RWPE2 (cell line): Measurements from ENCODE around the gene TMEM132D.

ENCODE experiments used
- ATAC-seq: fragments of 200-7000 bp; cut with Tn5 transposase; 3 replicates; pipeline ENCODE4 v1.9.1; 2021; ENCODE audit warnings: low read depth
- DNase-seq: peaks from one replicate; pipeline ENCODE4 v3.0.0-alpha.2; 2020; ENCODE audit warnings: low spot score
- H3K27ac ChIP-seq: fragments of 450-650 bp; 2 replicates; pipeline ENCODE4 v1.5.1; 2017; ENCODE audit warnings: mild to moderate bottlenecking; ENCODE audit not compliant: poor library complexity, severe bottlenecking
- H3K27me3 ChIP-seq: fragments of 250-450 bp; sonication (Bioruptor Pico); 2 replicates; pipeline ENCODE4 v1.5.1; 2021; ENCODE audit warnings: mild to moderate bottlenecking, moderate library complexity; ENCODE audit not compliant: insufficient read depth, poor library complexity, severe bottlenecking
- H3K36me3 ChIP-seq: fragments of 250-450 bp; sonication (Bioruptor Pico); 2 replicates; pipeline ENCODE4 v1.5.1; 2020; ENCODE audit warnings: low read depth, mild to moderate bottlenecking, moderate library complexity
- H3K4me1 ChIP-seq: fragments of 250-450 bp; sonication (Bioruptor Pico); 2 replicates; pipeline ENCODE4 v1.5.1; 2021; ENCODE audit warnings: mild to moderate bottlenecking, moderate library complexity; ENCODE audit not compliant: insufficient read depth, poor library complexity, severe bottlenecking
- H3K4me3 ChIP-seq: fragments of 250-450 bp; sonication (Bioruptor Pico); 2 replicates; pipeline ENCODE4 v1.5.1; 2021; ENCODE audit warnings: mild to moderate bottlenecking, moderate library complexity; ENCODE audit not compliant: severe bottlenecking
- H3K9me3 ChIP-seq: fragments of 250-450 bp; sonication (Bioruptor Pico); 2 replicates; pipeline ENCODE4 v1.5.1; 2021; ENCODE audit warnings: mild to moderate bottlenecking, moderate library complexity; ENCODE audit not compliant: severe bottlenecking
- CTCF ChIP-seq: fragments of 450-650 bp; IDR thresholded peaks from one replicate; pipeline ENCODE4 v1.5.1; 2017; ENCODE audit warnings: mild to moderate bottlenecking, moderate library complexity; ENCODE audit not compliant: poor library complexity, severe bottlenecking

The TMEM132D gene

GRCh38 chr12:129607756-129608155 is 296.1 kb downstream of the TMEM132D start:
- Histone ChIP-seq H3K4me3 (no peak overlapping the region), H3K27me3 (no peaks in the 10 kb centered on the region), H3K9me3 (no peaks in the 10 kb centered on the region), H3K36me3 (no peaks in the 10 kb centered on the region), H3K4me1 (peaks cover 4% of the 10 kb centered on the region), H3K27ac (no peak overlapping the region)
- DNase-seq: no peak
- TF ChIP-seq CTCF: no peak
- no peak for ATAC-seq

- ATAC-seq: peak; percentile 94
- Histone ChIP-seq H3K27me3 (no peaks in the 10 kb centered on the region), H3K4me3 (no peak overlapping the region), H3K27ac (no peak overlapping the region), H3K4me1 (peaks cover 4% of the 10 kb centered on the region), H3K36me3 (no peaks in the 10 kb centered on the region), H3K9me3 (no peaks in the 10 kb centered on the region)
- DNase-seq: no peak
- no peak for TF ChIP-seq CTCF
Observed at GRCh38 chr12:129607301-129607700, 296.5 kb downstream of the TMEM132D start.

- TF ChIP-seq CTCF: no peak
- ATAC-seq (no peak), DNase-seq (no peak)
- Histone ChIP-seq H3K36me3 (no peaks in the 10 kb centered on the region), H3K27ac (no peak overlapping the region), H3K9me3 (no peaks in the 10 kb centered on the region), H3K4me3 (no peak overlapping the region), H3K4me1 (peaks cover 4% of the 10 kb centered on the region), H3K27me3 (no peaks in the 10 kb centered on the region)
Observed at GRCh38 chr12:129606239-129606638, 297.6 kb downstream of the TMEM132D start.

GRCh38 chr12:129605666-129606065 is 298.2 kb downstream of the TMEM132D start:
- no peak for DNase-seq
- TF ChIP-seq CTCF: no peak
- no peak for ATAC-seq

GRCh38 chr12:129604506-129604905 is 299.3 kb downstream of the TMEM132D start:
- no peak overlapping the region for H3K4me3 ChIP-seq
- DNase-seq (no peak), ATAC-seq (no peak)
- no peak for TF ChIP-seq CTCF
- no peak overlapping the region for H3K27ac ChIP-seq
- peaks cover 4% of the 10 kb centered on the region for H3K4me1 ChIP-seq
- no peaks in the 10 kb centered on the region for H3K36me3 ChIP-seq
- H3K27me3 ChIP-seq: no peaks in the 10 kb centered on the region
- no peaks in the 10 kb centered on the region for H3K9me3 ChIP-seq

More at GRCh38 chr12:129605666-129606065, 298.2 kb downstream of the TMEM132D start:
- Histone ChIP-seq H3K9me3 (no peaks in the 10 kb centered on the region), H3K36me3 (no peaks in the 10 kb centered on the region), H3K27ac (no peak overlapping the region), H3K4me1 (peaks cover 4% of the 10 kb centered on the region), H3K27me3 (no peaks in the 10 kb centered on the region), H3K4me3 (no peak overlapping the region)
